GM12873 (cell line): ENCODE measurements around the gene PPP1R9A.

ENCODE experiments used
- CTCF ChIP-seq: IDR thresholded peaks from 2 replicates; pipeline ENCODE4 v1.5.1; 2012; ENCODE audit warnings: low read depth, mild to moderate bottlenecking, moderate library complexity, low read length, control low read depth; ENCODE audit not compliant: insufficient read depth; ENCODE audit errors: missing control alignments

The PPP1R9A gene

GRCh38 chr7:94933256-94933990 lies 26.0 kb downstream of the PPP1R9A start:
- TF ChIP-seq CTCF: no peak

GRCh38 chr7:94939395-94939794 lies 32.0 kb downstream of the PPP1R9A start:
- TF ChIP-seq CTCF: no peak

GRCh38 chr7:94940241-94940640 lies 32.8 kb downstream of the PPP1R9A start:
- TF ChIP-seq CTCF: no peak

- no peak for TF ChIP-seq CTCF
These were observed 34.6 kb downstream of the PPP1R9A start for GRCh38 chr7:94941844-94942632.

- no peak for TF ChIP-seq CTCF
These were observed 35.7 kb downstream of the PPP1R9A start for GRCh38 chr7:94943134-94943533.

GRCh38 chr7:94949532-94949931 lies 42.1 kb downstream of the PPP1R9A start:
- no peak for TF ChIP-seq CTCF

GRCh38 chr7:94955807-94956206 lies 48.4 kb downstream of the PPP1R9A start:
- no peak for TF ChIP-seq CTCF
